Skeletal muscle tissue (tissue), 4 donors: Measurements from ENCODE around the gene AHDC1. TPM values are rescaled to one million over a fixed set of nuclear protein-coding genes. Genes with fewer than 3 reads are reported as not detected.

Experiments
- H3K27ac ChIP-seq: one replicate; pipeline ENCODE4 v1.7.0; 2013; ENCODE audit warnings: mild to moderate bottlenecking, low read depth, low read length, inconsistent platforms
- H3K27me3 ChIP-seq, 3 donors: one replicate each; pipeline ENCODE4 v1.7.0; 2013; ENCODE audit warnings: low read length in 3 of 3; ENCODE audit not compliant: control insufficient read depth in 3 of 3, insufficient read depth in 3 of 3
- H3K36me3 ChIP-seq, 3 donors: one replicate each; pipeline ENCODE4 v1.7.0; 2013; ENCODE audit warnings: low read length in 3 of 3; ENCODE audit not compliant: control insufficient read depth in 3 of 3, insufficient read depth in 3 of 3
- H3K4me1 ChIP-seq, 3 donors: one replicate each; pipeline ENCODE4 v1.7.0; 2013; ENCODE audit warnings: low read length in 3 of 3, mild to moderate bottlenecking in 3 of 3; ENCODE audit not compliant: control insufficient read depth in 3 of 3, insufficient read depth in 3 of 3
- H3K4me3 ChIP-seq, 3 donors: one replicate each; pipeline ENCODE4 v1.7.0; 2013; ENCODE audit warnings: low read length in 3 of 3
- H3K9ac ChIP-seq, 3 donors: one replicate each; pipeline ENCODE4 v1.7.0; 2013; ENCODE audit warnings: low read length in 3 of 3, mild to moderate bottlenecking in 3 of 3, moderate library complexity in 2 of 3, low read depth in 1 of 3
- H3K9me3 ChIP-seq, 3 donors: one replicate each; pipeline ENCODE4 v1.7.0; 2013; ENCODE audit warnings: low read length in 3 of 3; ENCODE audit not compliant: control insufficient read depth in 3 of 3
- total RNA-seq: library from RNA; depleted of rRNA; stranded (reverse); fragments of >200 nt; gene quantifications from one replicate; pipeline ENCODE4 v1.2.3, GENCODE V29; 2014
- donor health status: Osteomylitis.

The AHDC1 gene
- total RNA-seq, 1 donor from 2014 or later, result 19.8 TPM

DNA sequence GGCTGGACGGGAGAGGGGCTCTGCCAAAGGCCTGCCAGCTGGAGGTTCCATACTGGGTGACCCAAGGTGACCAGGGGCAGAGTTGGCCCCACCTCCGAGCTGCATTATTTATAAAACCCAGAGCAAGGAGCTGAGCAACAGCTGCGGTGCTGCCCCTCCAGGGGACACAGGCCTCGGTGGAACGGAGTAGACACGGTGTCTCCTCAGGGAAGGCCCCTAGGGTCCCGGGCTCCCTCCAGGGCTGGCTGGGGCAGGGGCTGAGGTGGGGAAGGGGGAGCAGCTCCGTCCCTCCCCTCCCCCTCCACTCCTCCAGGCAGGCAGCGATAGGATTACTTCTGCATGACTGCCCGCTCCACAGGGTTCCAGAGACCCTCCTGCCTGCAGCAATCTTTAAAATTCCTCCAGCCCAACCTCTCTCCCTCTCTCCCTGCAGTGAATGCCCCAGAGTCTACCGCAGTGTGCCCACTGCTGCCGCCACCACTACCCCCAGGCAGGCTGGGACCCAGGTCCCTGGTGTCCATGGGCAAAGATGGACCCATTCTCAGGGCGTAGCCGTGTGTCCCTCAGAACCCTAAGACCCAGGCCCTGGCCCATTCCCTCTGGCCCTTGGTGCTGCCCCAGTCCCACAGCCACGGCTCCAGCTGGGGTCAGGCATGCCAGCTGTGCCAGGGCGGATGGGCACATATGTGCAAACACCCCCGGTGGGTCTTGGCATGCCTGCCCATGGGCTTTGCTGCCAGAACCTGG, 10.8 kb downstream of the AHDC1 start:
- Histone ChIP-seq H3K27me3 (no peaks in the 10 kb centered on the region), H3K4me3 (peak overlapping the region; percentile 48 to 70 (median 59)), H3K9ac (peak overlapping the region; percentile 62 to 83 (median 72)), H3K27ac (peak overlapping the region; percentile 73), H3K36me3 (peaks cover 3 to 14% (median 10%) of the 10 kb centered on the region in 3 donors), H3K4me1 (peaks cover 100% of the 10 kb centered on the region in 3 donors), H3K9me3 (no peaks in the 10 kb centered on the region)

DNA sequence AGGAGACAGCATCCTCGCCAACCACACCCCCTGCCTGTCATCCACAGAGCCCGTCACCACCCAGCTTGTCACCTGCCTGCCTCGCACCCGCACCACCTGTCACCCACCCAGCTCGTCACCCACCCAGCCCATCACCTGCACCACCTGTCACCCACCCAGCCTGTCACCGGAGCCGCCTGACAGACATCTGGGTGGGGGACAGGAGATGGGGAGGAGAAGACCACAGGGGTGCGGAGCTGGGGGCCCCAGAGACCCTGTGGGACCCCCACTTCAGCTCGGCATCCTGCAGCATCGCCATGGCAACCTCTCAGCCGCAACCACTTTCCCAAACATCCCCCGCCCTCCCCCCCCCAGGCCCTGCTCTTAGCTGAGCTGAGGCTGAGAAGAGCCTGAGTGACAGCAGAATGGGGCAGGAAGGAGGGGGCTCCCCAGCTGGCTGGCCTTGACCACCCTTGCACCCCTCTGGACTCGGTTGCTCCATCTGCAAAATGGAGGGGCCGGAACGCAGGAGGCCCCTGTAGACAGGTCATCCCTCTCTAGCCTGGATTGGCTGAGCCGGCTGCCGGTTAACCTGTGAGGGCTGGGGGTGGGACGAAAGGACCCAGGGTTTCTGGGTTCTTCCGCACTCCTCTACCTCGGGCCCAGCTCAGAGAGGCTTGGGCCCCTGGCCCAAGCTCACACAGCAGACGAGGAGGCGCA, 11.6 kb downstream of the AHDC1 start:
- H3K9ac ChIP-seq, result peak overlapping the region; percentile 62 to 83 (median 72)
- H3K9me3 ChIP-seq, result no peaks in the 10 kb centered on the region
- peak overlapping the region; percentile 73 for H3K27ac ChIP-seq
- peaks cover 100% of the 10 kb centered on the region in 3 donors for H3K4me1 ChIP-seq
- H3K36me3 ChIP-seq, result peaks cover 3 to 14% (median 13%) of the 10 kb centered on the region in 3 donors
- H3K4me3 ChIP-seq, result peak overlapping the region in 2 of 3 donors; percentile 59 to 70
- H3K27me3 ChIP-seq, result no peaks in the 10 kb centered on the region

DNA sequence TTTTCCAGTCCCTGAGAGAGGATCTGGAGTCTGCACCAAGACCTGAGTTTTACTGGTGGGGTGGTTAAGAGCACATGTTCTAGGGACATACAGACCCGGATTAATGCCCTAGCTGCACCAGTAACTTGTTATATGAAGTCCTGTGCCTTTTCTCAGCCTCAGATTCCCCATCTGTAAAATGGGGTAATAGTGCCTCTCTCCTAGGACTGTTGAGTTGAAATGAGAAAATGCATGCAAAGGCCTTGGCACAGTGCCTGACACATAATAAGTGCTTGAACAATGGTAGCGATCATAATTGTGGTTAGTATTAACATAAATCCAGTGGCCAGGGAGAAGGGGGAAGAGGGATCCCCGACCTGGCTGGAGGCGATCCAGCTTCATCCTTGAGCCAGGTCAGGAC, 12.3 kb downstream of the AHDC1 start:
- peak overlapping the region in 1 of 3 donors; percentile 22 for H3K4me3 ChIP-seq
- peaks cover 100% of the 10 kb centered on the region in 3 donors for H3K4me1 ChIP-seq
- peaks cover 5 to 14% (median 12%) of the 10 kb centered on the region in 3 donors for H3K36me3 ChIP-seq

DNA sequence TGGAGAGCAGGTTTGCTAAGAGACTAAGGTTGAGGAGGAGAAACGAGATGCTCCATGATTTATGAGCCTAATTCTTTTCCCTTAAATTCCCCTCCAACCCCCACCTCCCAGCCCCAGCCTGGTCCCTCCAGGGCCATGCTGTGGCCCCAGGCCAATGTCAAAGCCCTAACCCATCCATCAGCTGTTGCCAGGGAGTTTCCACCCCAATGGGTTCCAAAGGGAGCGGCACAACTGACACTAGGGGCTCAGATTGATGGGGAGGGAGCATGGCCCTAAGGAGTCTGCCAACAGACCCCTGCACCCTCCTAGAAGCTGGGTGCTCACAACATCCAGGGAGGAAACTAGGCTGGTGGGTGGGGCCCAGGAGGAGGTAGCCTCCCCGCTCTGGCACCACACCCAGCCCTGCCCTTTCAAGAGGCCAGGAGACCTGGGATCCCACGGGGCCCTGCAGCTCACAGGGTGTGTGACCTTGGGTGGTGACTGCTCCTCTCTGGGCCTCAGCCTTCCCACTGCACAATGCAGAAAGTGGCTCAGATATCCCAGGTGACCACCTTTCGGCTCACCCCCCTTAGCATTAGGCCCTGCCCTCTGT, 12.9 kb downstream of the AHDC1 start:
- H3K4me1 ChIP-seq, result peaks cover 97 to 99% (median 98%) of the 10 kb centered on the region in 3 donors
- peak overlapping the region; percentile 59 for H3K27ac ChIP-seq
- no peaks in the 10 kb centered on the region for H3K9me3 ChIP-seq
- peak overlapping the region in 2 of 3 donors; percentile 40 to 71 for H3K9ac ChIP-seq
- H3K4me3 ChIP-seq, result peak overlapping the region in 1 of 3 donors; percentile 22
- peaks cover 8 to 11% (median 11%) of the 10 kb centered on the region in 3 donors for H3K36me3 ChIP-seq
- no peaks in the 10 kb centered on the region for H3K27me3 ChIP-seq

More for the DNA sequence above, 12.3 kb downstream of the AHDC1 start:
- Histone ChIP-seq H3K9me3 (no peaks in the 10 kb centered on the region), H3K9ac (peak overlapping the region in 2 of 3 donors; percentile 40 to 71), H3K27me3 (no peaks in the 10 kb centered on the region), H3K27ac (peak overlapping the region; percentile 59)

DNA sequence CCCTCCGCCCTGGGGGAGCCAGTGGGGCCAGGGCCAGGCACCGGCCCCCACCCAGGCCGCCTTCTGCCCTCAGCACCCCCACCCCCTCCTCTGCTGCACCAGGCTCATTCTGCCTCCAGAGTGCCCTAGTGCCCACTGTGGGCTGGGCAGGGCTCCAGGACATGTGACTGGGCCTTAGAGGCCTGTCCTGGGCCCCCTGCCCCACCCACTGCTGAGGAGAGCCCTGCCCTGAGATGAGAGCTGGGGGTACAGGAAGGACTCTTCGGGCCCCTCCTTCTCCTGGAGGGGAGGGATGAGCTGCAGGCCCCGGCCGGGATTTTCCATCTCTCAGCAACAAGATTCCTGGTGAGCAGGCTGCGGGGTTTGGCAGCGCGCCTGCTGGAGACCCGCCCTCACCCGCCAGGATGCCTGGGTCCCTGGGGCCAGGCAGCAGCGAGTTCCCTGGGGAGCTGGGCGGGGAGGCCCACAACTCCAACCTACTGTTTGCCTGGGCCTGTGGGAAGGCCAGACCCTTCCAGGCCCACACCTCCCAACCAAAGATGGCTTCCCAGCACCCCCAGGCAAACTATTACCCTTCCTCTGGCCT, 14.0 kb downstream of the AHDC1 start:
- Histone ChIP-seq H3K4me1 (peaks cover 88 to 92% (median 90%) of the 10 kb centered on the region in 3 donors), H3K36me3 (peaks cover 8 to 11% (median 11%) of the 10 kb centered on the region in 3 donors), H3K9me3 (no peaks in the 10 kb centered on the region), H3K9ac (peak overlapping the region in 2 of 3 donors; percentile 12 to 68), H3K4me3 (no peak overlapping the region), H3K27me3 (no peaks in the 10 kb centered on the region), H3K27ac (peak overlapping the region; percentile 59)

DNA sequence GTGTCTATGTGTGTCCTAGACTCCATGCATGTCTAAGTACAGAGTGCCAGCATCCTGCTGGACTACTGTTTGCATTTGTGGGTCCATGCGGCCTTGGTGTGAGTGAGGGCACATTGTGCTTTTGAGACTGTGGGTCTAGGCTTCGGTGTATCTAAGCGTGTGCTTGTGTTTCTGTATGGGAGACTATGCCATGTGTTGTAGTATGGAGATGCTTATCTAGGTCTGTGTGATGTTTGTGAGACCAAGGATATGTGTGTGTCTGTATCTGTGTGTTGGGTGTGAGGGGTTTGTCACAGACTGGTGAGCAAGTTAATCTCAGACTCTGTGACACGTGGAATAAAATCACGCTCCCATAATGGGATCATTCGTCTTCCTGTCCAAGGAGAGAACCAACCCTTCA, 14.5 kb downstream of the AHDC1 start:
- Histone ChIP-seq H3K4me3 (no peak overlapping the region), H3K4me1 (peaks cover 87 to 89% (median 88%) of the 10 kb centered on the region in 3 donors), H3K9ac (peak overlapping the region in 2 of 3 donors; percentile 55 to 68), H3K27me3 (no peaks in the 10 kb centered on the region), H3K9me3 (no peaks in the 10 kb centered on the region), H3K36me3 (peaks cover 8 to 11% (median 11%) of the 10 kb centered on the region in 3 donors), H3K27ac (peak overlapping the region; percentile 59)

DNA sequence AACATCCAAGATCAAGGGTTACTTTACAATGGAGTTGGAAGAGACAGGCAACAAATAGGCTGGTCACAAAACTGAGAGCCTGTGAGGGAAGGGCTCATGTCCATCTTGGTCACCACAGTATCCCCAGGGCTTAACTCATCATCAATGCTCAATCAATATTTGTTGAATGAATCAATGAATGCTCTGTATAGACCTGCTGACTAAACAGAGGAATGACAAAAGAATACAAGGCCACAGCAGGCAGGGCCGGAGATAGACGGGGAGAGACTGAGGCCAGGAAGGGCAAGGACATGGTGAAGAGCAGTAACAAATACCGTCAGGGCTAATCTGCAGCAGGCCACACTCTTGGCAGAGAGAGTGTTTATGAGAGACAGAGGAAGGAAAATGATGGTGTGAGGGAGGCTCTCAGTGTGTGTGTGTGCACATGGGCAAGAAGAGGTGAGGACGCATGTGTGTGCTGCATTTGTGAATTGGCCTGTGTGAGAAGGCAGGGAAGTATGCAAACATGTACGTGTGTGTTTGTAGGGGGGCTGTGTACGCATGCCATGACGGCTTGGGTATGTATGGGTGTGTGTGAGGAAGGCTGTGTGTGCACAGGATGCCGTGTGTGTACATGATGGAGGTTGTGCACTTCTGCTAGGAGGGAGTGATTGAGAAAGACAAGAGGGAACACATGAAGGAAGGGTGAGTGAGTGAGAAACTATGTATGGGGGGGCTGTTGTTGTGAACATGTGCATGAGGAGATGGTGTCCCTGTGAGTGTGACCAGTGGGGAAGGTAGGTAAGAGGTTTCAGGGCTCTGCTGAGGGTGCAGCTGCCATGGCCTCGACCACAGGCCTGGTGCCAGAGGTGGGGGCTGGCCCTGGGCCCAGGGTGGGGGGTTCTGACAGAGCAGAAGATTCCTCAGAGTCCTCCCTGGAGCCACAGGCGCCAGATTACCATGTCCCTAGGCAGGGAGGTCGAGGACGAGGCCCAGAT, 15.4 kb downstream of the AHDC1 start:
- peaks cover 79 to 87% (median 86%) of the 10 kb centered on the region in 3 donors for H3K4me1 ChIP-seq
- H3K9me3 ChIP-seq, result no peaks in the 10 kb centered on the region
- H3K9ac ChIP-seq, result peak overlapping the region in 2 of 3 donors; percentile 55 to 65
- no peaks in the 10 kb centered on the region for H3K27me3 ChIP-seq
- H3K4me3 ChIP-seq, result peak overlapping the region in 1 of 3 donors; percentile 15
- H3K27ac ChIP-seq, result peak overlapping the region; percentile 59
- peaks cover 8 to 11% (median 11%) of the 10 kb centered on the region in 3 donors for H3K36me3 ChIP-seq

DNA sequence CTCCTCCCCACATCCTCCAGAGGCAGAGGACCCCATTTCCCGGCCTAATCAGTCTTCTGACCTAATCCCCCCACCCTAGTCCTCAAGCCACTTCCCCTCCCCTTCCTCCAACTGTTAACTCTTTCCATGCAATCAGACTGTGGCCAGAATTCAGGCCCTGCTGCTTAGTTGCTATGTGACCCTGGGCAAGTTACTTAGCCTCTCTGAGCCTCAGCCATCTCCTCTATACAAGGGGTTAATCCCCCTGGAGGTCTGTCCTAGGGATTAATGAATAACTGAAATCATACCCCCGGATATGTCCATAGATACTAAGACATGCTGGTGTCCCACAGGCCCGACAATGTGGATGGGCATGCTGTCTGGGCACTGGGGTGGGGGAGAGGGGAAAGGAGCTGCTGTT, 18.3 kb downstream of the AHDC1 start:
- Histone ChIP-seq H3K9ac (peak overlapping the region in 2 of 3 donors; percentile 24 to 43), H3K4me3 (no peak overlapping the region), H3K27ac (no peak overlapping the region), H3K9me3 (no peaks in the 10 kb centered on the region), H3K4me1 (peaks cover 67 to 81% (median 76%) of the 10 kb centered on the region in 3 donors), H3K27me3 (no peaks in the 10 kb centered on the region), H3K36me3 (peaks cover 8 to 11% (median 11%) of the 10 kb centered on the region in 3 donors)
